HG02798 (cell line): ENCODE data around the gene IGFL3.
"Not testable (repeated sequence)": the region's sequence is repeated elsewhere in the genome, so short reads cannot be mapped to it uniquely, and the experiment has no call there.

Experiments
- ATAC-seq: cut with Tn5 transposase; IDR thresholded peaks from one replicate; pipeline ENCODE4 v1.9.1; 2021; ENCODE audit warnings: mild to moderate bottlenecking; ENCODE audit not compliant: unreplicated experiment, poor library complexity

The IGFL3 gene

GRCh38 chr19:46126086-46126580, 1.6 kb upstream of the IGFL3 start:
- ATAC-seq = no peak

GRCh38 chr19:46125447-46125846, 959 bp upstream of the IGFL3 start:
- ATAC-seq = no peak

- ATAC-seq = no peak
These were observed 6.4 kb downstream of the IGFL3 start for GRCh38 chr19:46118136-46118535.

- ATAC-seq = no peak
These were observed 8.4 kb downstream of the IGFL3 start for GRCh38 chr19:46116121-46116520.

- peak; percentile 76 for ATAC-seq
These were observed 8.9 kb downstream of the IGFL3 start for GRCh38 chr19:46115396-46116106.

GRCh38 chr19:46113726-46114125, 10.8 kb downstream of the IGFL3 start:
- ATAC-seq = no peak

GRCh38 chr19:46112527-46112926, 12.0 kb downstream of the IGFL3 start:
- no peak for ATAC-seq

- no peak for ATAC-seq
These were observed 13.1 kb downstream of the IGFL3 start for GRCh38 chr19:46111376-46111775.

- no peak for ATAC-seq
These were observed 14.6 kb downstream of the IGFL3 start for GRCh38 chr19:46109876-46110275.

- ATAC-seq = no peak
These were observed 17.1 kb downstream of the IGFL3 start for GRCh38 chr19:46107371-46107770.

GRCh38 chr19:46102333-46102732, 22.2 kb downstream of the IGFL3 start:
- ATAC-seq = not testable (repeated sequence)

- ATAC-seq = no peak
These were observed 23.2 kb downstream of the IGFL3 start for GRCh38 chr19:46101293-46101692.

- no peak for ATAC-seq
These were observed 24.1 kb downstream of the IGFL3 start for GRCh38 chr19:46100344-46100743.

GRCh38 chr19:46090444-46090843, 34.0 kb downstream of the IGFL3 start:
- ATAC-seq = no peak

GRCh38 chr19:46089432-46089831, 35.1 kb downstream of the IGFL3 start:
- no peak for ATAC-seq

- ATAC-seq = no peak
These were observed 36.4 kb downstream of the IGFL3 start for GRCh38 chr19:46088101-46088500.

GRCh38 chr19:46085888-46086287, 38.6 kb downstream of the IGFL3 start:
- no peak for ATAC-seq

GRCh38 chr19:46082728-46083050, 41.8 kb downstream of the IGFL3 start:
- no peak for ATAC-seq

GRCh38 chr19:46081928-46082727, 42.4 kb downstream of the IGFL3 start:
- no peak for ATAC-seq

- ATAC-seq = no peak
These were observed 43.9 kb downstream of the IGFL3 start for GRCh38 chr19:46080561-46080960.

- no peak for ATAC-seq
These were observed 44.9 kb downstream of the IGFL3 start for GRCh38 chr19:46079576-46079975.
